ENCODE data around the gene EMILIN2.

Gene EMILIN2

GRCh38 chr18:2822213-2822921, 24.4 kb upstream of the EMILIN2 start:
- TF ChIP-seq EZH2 (IDR thresholded peaks at IDR 0.05; ENCODE audit: borderline replicate concordance, low read length) (no peak), CTCF (IDR thresholded peaks at IDR 0.05; ENCODE audit: low read length) (no peak)
- H3K9me2 ChIP-seq (ENCODE audit: low read depth, low read length), result no peaks in the 10 kb centered on the region

GRCh38 chr18:2823202-2823601, 23.6 kb upstream of the EMILIN2 start:
- H3K79me2 ChIP-seq (ENCODE audit: insufficient read depth, low read length), result no peaks in the 10 kb centered on the region
- H3K27ac ChIP-seq (ENCODE audit: low read depth, low read length, poor library complexity, severe bottlenecking), result no peak overlapping the region
- no peak overlapping the region for H3K9ac ChIP-seq (ENCODE audit: low read length)
- no peak for TF ChIP-seq CTCF (IDR thresholded peaks at IDR 0.05; ENCODE audit: low read length)
- TF ChIP-seq EZH2 (IDR thresholded peaks at IDR 0.05; ENCODE audit: borderline replicate concordance, low read length), result no peak
- H3K36me3 ChIP-seq (ENCODE audit: insufficient read depth, low read length), result no peaks in the 10 kb centered on the region
- H3K9me2 ChIP-seq (ENCODE audit: low read depth, low read length), result no peaks in the 10 kb centered on the region
- H3K27me3 ChIP-seq (ENCODE audit: insufficient read depth, low read length), result no peaks in the 10 kb centered on the region
- H3K4me2 ChIP-seq (ENCODE audit: low read length), result no peak overlapping the region
- no peaks in the 10 kb centered on the region for H3K4me1 ChIP-seq (ENCODE audit: insufficient read depth, low read length, severe bottlenecking)
- no peaks in the 10 kb centered on the region for H4K20me1 ChIP-seq (ENCODE audit: insufficient read depth, low read length)
- H3K9me3 ChIP-seq (ENCODE audit: low read length), result no peaks in the 10 kb centered on the region
- H3F3A ChIP-seq (ENCODE audit: insufficient read depth, low read length), result no peaks in the 10 kb centered on the region
- no peak overlapping the region for H3K4me3 ChIP-seq (ENCODE audit: low read depth, low read length, poor library complexity, severe bottlenecking)
- no peak overlapping the region for H2AFZ ChIP-seq (ENCODE audit: low read length)

More at GRCh38 chr18:2822213-2822921, 24.4 kb upstream of the EMILIN2 start:
- no peaks in the 10 kb centered on the region for H3K4me1 ChIP-seq (ENCODE audit: insufficient read depth, low read length, severe bottlenecking)
- H4K20me1 ChIP-seq (ENCODE audit: insufficient read depth, low read length), result no peaks in the 10 kb centered on the region
- no peak overlapping the region for H3K4me2 ChIP-seq (ENCODE audit: low read length)
- H3K9me3 ChIP-seq (ENCODE audit: low read length), result no peaks in the 10 kb centered on the region
- no peak overlapping the region for H3K27ac ChIP-seq (ENCODE audit: low read depth, low read length, poor library complexity, severe bottlenecking)
- no peak overlapping the region for H3K9ac ChIP-seq (ENCODE audit: low read length)
- H3F3A ChIP-seq (ENCODE audit: insufficient read depth, low read length), result no peaks in the 10 kb centered on the region
- no peaks in the 10 kb centered on the region for H3K27me3 ChIP-seq (ENCODE audit: insufficient read depth, low read length)
- H3K79me2 ChIP-seq (ENCODE audit: insufficient read depth, low read length), result no peaks in the 10 kb centered on the region
- H3K4me3 ChIP-seq (ENCODE audit: low read depth, low read length, poor library complexity, severe bottlenecking), result no peak overlapping the region
- no peak overlapping the region for H2AFZ ChIP-seq (ENCODE audit: low read length)
- no peaks in the 10 kb centered on the region for H3K36me3 ChIP-seq (ENCODE audit: insufficient read depth, low read length)

GRCh38 chr18:2823966-2824365, 22.8 kb upstream of the EMILIN2 start:
- no peaks in the 10 kb centered on the region for H3K79me2 ChIP-seq (ENCODE audit: insufficient read depth, low read length)
- H3F3A ChIP-seq (ENCODE audit: insufficient read depth, low read length), result no peaks in the 10 kb centered on the region
- no peak overlapping the region for H3K9ac ChIP-seq (ENCODE audit: low read length)
- H3K4me3 ChIP-seq (ENCODE audit: low read depth, low read length, poor library complexity, severe bottlenecking), result no peak overlapping the region
- no peak for TF ChIP-seq EZH2 (IDR thresholded peaks at IDR 0.05; ENCODE audit: borderline replicate concordance, low read length)
- no peak for TF ChIP-seq CTCF (IDR thresholded peaks at IDR 0.05; ENCODE audit: low read length)
- no peaks in the 10 kb centered on the region for H4K20me1 ChIP-seq (ENCODE audit: insufficient read depth, low read length)
- no peaks in the 10 kb centered on the region for H3K27me3 ChIP-seq (ENCODE audit: insufficient read depth, low read length)
- no peaks in the 10 kb centered on the region for H3K9me3 ChIP-seq (ENCODE audit: low read length)
- no peak overlapping the region for H3K27ac ChIP-seq (ENCODE audit: low read depth, low read length, poor library complexity, severe bottlenecking)
- no peak overlapping the region for H3K4me2 ChIP-seq (ENCODE audit: low read length)
- H2AFZ ChIP-seq (ENCODE audit: low read length), result no peak overlapping the region
- no peaks in the 10 kb centered on the region for H3K36me3 ChIP-seq (ENCODE audit: insufficient read depth, low read length)
- no peaks in the 10 kb centered on the region for H3K9me2 ChIP-seq (ENCODE audit: low read depth, low read length)
- no peaks in the 10 kb centered on the region for H3K4me1 ChIP-seq (ENCODE audit: insufficient read depth, low read length, severe bottlenecking)

Measured in OCI-LY1 (cell line).